CD4-positive, alpha-beta T cell (primary cell): Measurements from ENCODE around the gene XAGE3. TPM values are rescaled to one million over a fixed set of nuclear protein-coding genes. Genes with fewer than 3 reads are reported as not detected.

Source experiments
- ATAC-seq: fragments of 200-7000 bp; cut with Tn5 transposase; one replicate; pipeline ENCODE4 v1.10.0; 2022; ENCODE audit warnings: mild to moderate bottlenecking; ENCODE audit not compliant: poor library complexity
- CTCF ChIA-PET: fragments of 350-600 bp; sonication (Branson Sonifier 250); formaldehyde crosslinking; loops from one replicate; lab custom pipeline; 2021; ENCODE audit warnings: antibody characterized with exemption, inconsistent platforms; lab: Charles Lee
- POLR2A ChIA-PET: fragments of 350-600 bp; sonication (Branson Sonifier 250); formaldehyde crosslinking; loops from one replicate; lab custom pipeline; 2021; ENCODE audit warnings: antibody characterized with exemption, inconsistent platforms; lab: Charles Lee
- DNase-seq, 14 experiments: peaks; one replicate each; pipeline ENCODE4 v3.0.0-alpha.2; 2013 to 2020; ENCODE audit warnings: mixed read lengths in 2 of 14
- H3K27ac ChIP-seq, 2 donors: one replicate each; pipeline versions ENCODE4 v1.5.1 to v1.7.0; 2013; ENCODE audit warnings: low read length in 2 of 2, low read depth in 1 of 2, mild to moderate bottlenecking in 1 of 2
- H3K27me3 ChIP-seq, 2 experiments: 1 replicate in 1 of 2; 2 replicates in 1 of 2; pipeline versions ENCODE4 v1.6.1 to v1.7.0; 2013; ENCODE audit warnings: low read length in 2 of 2, control low read depth in 1 of 2, mild to moderate bottlenecking in 1 of 2, moderate library complexity in 1 of 2; ENCODE audit not compliant: insufficient read depth in 2 of 2, control insufficient read depth in 1 of 2
- H3K36me3 ChIP-seq: one replicate; pipeline ENCODE4 v1.6.1; 2013; ENCODE audit warnings: low read length, control low read depth; ENCODE audit not compliant: insufficient read depth
- H3K4me1 ChIP-seq: one replicate; pipeline ENCODE4 v1.6.1; 2013; ENCODE audit warnings: low read length, control low read depth; ENCODE audit not compliant: insufficient read depth
- H3K4me3 ChIP-seq: one replicate; pipeline ENCODE4 v1.5.1; 2013; ENCODE audit warnings: mild to moderate bottlenecking, low read length, moderate library complexity
- H3K9me3 ChIP-seq, 2 experiments: 1 replicate in 1 of 2; 2 replicates in 1 of 2; pipeline versions ENCODE4 v1.6.1 to v1.7.0; 2013; ENCODE audit warnings: low read length in 2 of 2, mild to moderate bottlenecking in 2 of 2, control low read depth in 1 of 2, moderate library complexity in 1 of 2; ENCODE audit not compliant: control insufficient read depth in 1 of 2, insufficient read depth in 1 of 2
- H3K27ac Mint-ChIP-seq: one replicate; pipeline ENCODE4 v1.8.0; 2020; ENCODE audit warnings: mixed read lengths
- H3K27me3 Mint-ChIP-seq: one replicate; pipeline ENCODE4 v1.8.0; 2021; ENCODE audit warnings: mixed read lengths
- H3K36me3 Mint-ChIP-seq: one replicate; pipeline ENCODE4 v1.8.0; 2021; ENCODE audit warnings: low read depth, mixed read lengths
- H3K4me1 Mint-ChIP-seq: one replicate; pipeline ENCODE4 v1.8.0; 2021; ENCODE audit warnings: low read depth, mixed read lengths
- H3K4me3 Mint-ChIP-seq: one replicate; pipeline ENCODE4 v1.8.0; 2020; ENCODE audit warnings: mild to moderate bottlenecking, mixed read lengths
- H3K9me3 Mint-ChIP-seq: one replicate; pipeline ENCODE4 v1.8.0; 2020; ENCODE audit warnings: mixed read lengths
- CTCF ChIP-seq: fragments of 200-600 bp; IDR thresholded peaks from one replicate; pipeline ENCODE4 v1.8.0; 2022; ENCODE audit warnings: antibody characterized with exemption, mild to moderate bottlenecking
- intact Hi-C, 2 experiments: fragments of 100-400 bp; cut with DNase I in 1 of 2; cut with micrococcal nuclease in 1 of 2; formaldehyde crosslinking; loops; one replicate each; pipeline versions ENCODE4 v1.15.1 to v1.9.0; 2023 to 2025; cut with DNase I, micrococcal nuclease
- total RNA-seq, 174 experiments: library from RNA in 2 of 174; stranded (reverse) in 2 of 174; gene quantifications; one replicate each; pipeline ENCODE4 v1.2.3 and lab custom pipeline; 2021 to 2026

The XAGE3 gene
- total RNA-seq, 2 experiments from 2014 or later: not detected

DNA sequence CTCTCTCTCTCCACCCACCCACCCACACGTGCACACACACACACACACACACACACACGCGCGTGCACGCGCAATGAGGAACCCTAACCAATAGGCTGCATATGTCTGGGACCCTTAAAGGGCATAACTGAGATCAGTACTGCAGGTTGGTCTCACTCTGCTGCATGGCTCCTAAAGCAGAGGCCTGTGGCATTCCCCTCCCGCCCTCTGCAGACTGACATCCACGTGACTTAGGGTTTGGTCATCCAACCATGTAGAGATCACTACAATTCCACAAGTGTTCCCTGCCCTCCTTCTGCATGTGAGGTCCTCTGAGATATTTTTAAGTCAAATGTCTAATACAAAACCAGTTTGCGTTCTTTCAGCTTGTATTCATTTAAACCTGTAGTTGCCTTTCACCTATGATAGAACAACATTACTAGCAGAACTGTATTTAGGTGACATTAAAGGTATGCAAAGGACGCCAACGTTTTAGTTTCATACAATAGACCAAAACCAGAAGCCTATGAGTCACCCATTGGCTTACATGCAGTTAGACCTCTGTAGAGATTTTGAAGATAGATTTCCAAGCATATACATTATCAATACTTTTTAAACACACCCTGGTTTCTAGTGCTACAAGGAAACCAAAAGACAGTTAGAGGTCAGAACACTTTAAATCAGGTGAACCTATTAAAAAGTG lies 46.7 kb downstream of the XAGE3 start:
- H3K9me3 Mint-ChIP-seq: no peaks in the 10 kb centered on the region
- POLR2A ChIA-PET: no interaction called here

DNA sequence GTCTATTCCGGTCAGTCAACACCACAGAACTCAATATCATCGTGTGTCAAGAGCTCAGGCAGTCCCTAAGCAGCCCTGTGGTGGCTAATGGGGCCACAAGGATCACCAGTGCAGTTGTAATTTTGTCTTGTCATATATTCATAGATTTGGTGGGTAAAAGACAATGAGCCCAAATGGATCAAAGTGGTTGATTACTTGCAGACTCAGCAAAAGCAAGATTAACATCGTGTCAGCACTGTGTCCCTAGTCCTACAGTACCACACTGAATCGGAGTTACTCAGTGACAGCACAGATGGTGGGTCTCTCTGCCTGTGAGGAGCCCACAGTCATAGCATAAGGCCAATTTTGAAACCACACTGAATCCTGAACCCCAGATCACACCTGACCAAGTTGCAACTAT lies 48.1 kb downstream of the XAGE3 start:
- no peaks in the 10 kb centered on the region for H3K4me1 Mint-ChIP-seq
- ChIA-PET POLR2A (no interaction called here), CTCF (no interaction called here)
- H3K36me3 Mint-ChIP-seq: no peaks in the 10 kb centered on the region
- H3K9me3 ChIP-seq: no peaks in the 10 kb centered on the region
- ATAC-seq (no peak), DNase-seq (no peak)
- TF ChIP-seq CTCF: no peak
- H3K4me1 ChIP-seq: no peaks in the 10 kb centered on the region
- no peaks in the 10 kb centered on the region for H3K27me3 Mint-ChIP-seq
- H3K4me3 ChIP-seq: no peak overlapping the region
- no peak overlapping the region for H3K27ac Mint-ChIP-seq
- H3K9me3 Mint-ChIP-seq: no peaks in the 10 kb centered on the region
- H3K4me3 Mint-ChIP-seq: no peak overlapping the region
- intact Hi-C loops: no loop called here
- no peaks in the 10 kb centered on the region for H3K27me3 ChIP-seq
- H3K36me3 ChIP-seq: no peaks in the 10 kb centered on the region
- H3K27ac ChIP-seq: no peak overlapping the region

More for the DNA sequence above, 46.7 kb downstream of the XAGE3 start:
- no peaks in the 10 kb centered on the region for H3K27me3 Mint-ChIP-seq
- Histone ChIP-seq H3K4me3 (no peak overlapping the region), H3K36me3 (no peaks in the 10 kb centered on the region), H3K4me1 (no peaks in the 10 kb centered on the region), H3K27ac (no peak overlapping the region), H3K9me3 (no peaks in the 10 kb centered on the region), H3K27me3 (no peaks in the 10 kb centered on the region)
- intact Hi-C loops: no loop called here
- no peak for DNase-seq
- TF ChIP-seq CTCF: no peak
- H3K27ac Mint-ChIP-seq: no peak overlapping the region
- no peak overlapping the region for H3K4me3 Mint-ChIP-seq
- CTCF ChIA-PET: no interaction called here
- no peaks in the 10 kb centered on the region for H3K36me3 Mint-ChIP-seq
- H3K4me1 Mint-ChIP-seq: no peaks in the 10 kb centered on the region
- no peak for ATAC-seq

Other genes starting within 250 kb of the XAGE3 start
- gene SSX7, start 213.2 kb downstream of the XAGE3 start, total RNA-seq: not detected
- gene SSX2, start 160.9 kb downstream of the XAGE3 start, total RNA-seq: not detected
- gene SSX2B, start 116.8 kb downstream of the XAGE3 start, total RNA-seq: not detected
- gene SPANXN5, start 70.7 kb downstream of the XAGE3 start, total RNA-seq: not detected
- not detected for gene XAGE5, start 56.8 kb downstream of the XAGE3 start, total RNA-seq
- gene FAM156B, start 29.2 kb upstream of the XAGE3 start, total RNA-seq: 10 to 100 TPM in 1 of 2 experiments, 1 to 10 TPM in 1; 9.2 to 13.0 TPM
- gene FAM156A, start 90.4 kb upstream of the XAGE3 start, total RNA-seq: 10 to 100 TPM; 16.0 TPM
- not detected for gene GPR173, start 180.7 kb upstream of the XAGE3 start, total RNA-seq
- gene TSPYL2, start 214.3 kb upstream of the XAGE3 start, total RNA-seq: 100 to 1,000 TPM; 428 to 461 TPM
- 1 to 10 TPM; 6.2 to 6.8 TPM for gene KANTR, start 226.1 kb upstream of the XAGE3 start, total RNA-seq